CD4-positive, alpha-beta T cell treated with Interleukin-6 at 100 ng/mL for 8 hours (primary cell): ENCODE results near the gene CCDC88C.

Experiments used
- DNase-seq: peaks from one replicate; pipeline ENCODE4 v3.0.0-alpha.2; 2020; ENCODE audit warnings: mixed read lengths, low spot score

The CCDC88C gene

GRCh38 chr14:91363776-91364523, 53.7 kb downstream of the CCDC88C start:
- no peak for DNase-seq

GRCh38 chr14:91361233-91361811, 56.3 kb downstream of the CCDC88C start:
- DNase-seq, result no peak

DNA sequence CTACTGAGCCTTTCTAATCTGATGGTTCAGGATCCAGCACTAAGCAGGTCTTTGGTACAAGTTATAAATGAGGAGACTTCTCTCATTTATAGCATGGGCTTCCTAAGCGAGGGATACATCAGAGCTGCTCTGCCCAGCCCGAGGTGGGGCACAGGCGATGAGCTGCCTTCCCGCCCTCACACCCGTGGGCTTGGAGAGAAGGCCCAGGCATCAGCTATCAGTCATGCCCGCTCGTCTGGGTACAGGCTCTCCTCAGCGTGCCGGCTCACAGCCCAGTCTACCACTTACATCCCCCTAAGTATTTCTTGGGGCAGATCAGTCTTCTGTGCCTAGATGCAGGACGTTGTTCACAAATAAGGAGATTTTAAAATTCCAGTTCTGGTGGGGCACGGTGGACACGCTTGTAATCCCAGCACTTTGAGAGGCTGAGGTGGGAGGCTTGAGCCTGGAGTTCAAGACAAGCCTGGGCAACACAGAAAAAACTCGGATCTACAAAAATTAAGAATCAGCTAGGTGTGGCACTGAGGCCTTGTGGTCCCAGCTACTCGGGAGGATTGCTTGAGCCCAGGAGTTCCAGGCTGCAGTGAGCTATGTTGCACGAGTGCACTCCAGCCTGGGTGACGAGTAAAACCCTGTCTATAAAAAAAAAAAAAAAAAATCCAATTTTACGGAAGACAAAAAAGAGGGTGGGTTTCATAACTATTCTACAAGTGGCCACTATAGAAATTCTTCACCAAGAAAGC, 57.0 kb downstream of the CCDC88C start:
- DNase-seq, result no peak

- DNase-seq, result no peak
Measured at GRCh38 chr14:91358654-91359220, 58.9 kb downstream of the CCDC88C start.

DNA sequence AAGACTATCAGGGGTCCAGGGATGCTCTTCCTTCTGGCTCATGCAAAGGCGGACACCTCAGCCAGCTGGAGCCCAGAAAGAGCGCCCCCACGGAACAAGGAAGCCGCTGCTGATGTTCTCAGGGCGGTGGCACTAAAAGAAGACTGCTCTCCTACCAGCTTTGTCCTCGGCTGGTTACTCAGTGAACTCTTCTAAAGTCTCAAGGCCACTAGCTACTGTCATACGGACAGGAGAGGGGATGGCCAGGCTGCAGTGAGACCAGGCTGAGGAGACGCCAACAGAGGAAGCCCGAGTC, 59.6 kb downstream of the CCDC88C start:
- no peak for DNase-seq

DNA sequence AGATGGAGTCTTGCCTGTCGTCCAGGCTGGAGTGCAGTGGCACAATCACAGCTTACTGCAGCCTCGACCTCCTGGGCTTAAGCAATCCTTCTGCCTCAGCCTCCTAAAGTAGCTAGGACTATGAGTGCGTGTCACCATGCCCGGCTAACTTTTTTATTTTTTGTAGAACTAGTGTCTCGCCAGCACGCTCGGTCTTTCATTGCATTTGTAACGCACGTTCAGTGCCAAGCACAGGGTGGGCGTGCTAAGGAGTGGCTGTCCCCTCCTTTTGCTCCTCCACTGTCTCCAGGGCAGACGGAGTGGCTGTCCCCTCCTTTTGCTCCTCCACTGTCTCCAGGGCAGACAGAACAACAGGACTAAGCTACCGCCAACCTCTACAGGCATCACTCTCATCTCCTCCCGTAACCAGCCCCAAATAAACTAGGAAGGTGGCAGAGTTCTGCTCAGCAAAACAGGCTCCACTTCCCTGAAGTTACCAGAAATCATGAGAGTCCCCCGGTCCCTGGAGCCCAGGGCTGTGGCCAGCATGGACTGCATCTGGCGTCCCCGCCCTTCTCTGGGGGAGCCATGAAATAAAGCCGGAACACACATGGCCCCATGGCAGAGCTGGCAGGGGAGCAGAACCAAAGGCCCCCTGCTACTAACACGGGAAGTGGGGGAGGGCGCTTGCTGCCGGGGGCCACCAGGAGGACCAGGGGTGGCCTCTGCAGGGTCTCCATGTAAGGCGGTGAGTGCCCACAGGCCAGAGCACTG, 60.2 kb downstream of the CCDC88C start:
- DNase-seq, result no peak

DNA sequence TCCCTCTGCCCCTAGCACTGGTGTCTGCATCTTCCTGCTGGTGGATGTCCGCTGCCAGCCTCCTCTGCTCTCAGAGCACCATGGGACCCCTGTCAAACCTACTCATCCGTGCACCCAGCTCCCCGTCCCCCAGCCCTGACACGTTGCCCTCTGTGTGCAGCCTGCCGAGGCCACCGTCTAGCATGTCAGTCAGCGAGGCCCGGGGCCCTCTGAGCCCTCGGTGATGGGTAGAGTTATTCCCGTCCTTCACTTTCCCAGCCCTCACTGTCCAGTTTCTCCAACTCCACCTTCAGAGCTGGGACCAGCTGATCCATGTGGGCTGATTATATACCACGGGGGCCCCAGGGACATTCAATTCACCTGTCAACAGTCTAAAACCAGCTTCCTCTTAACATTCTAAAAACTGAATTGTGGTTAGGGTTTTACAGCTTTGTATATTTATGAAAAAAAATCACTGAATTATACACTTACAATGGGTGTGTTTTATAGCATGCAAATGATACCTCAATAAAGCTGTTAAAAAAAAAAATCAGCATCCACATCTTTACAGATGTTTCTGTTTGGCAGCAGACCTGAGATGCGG, 61.3 kb downstream of the CCDC88C start:
- DNase-seq, result no peak

GRCh38 chr14:91354979-91355685, 62.5 kb downstream of the CCDC88C start:
- no peak for DNase-seq

DNA sequence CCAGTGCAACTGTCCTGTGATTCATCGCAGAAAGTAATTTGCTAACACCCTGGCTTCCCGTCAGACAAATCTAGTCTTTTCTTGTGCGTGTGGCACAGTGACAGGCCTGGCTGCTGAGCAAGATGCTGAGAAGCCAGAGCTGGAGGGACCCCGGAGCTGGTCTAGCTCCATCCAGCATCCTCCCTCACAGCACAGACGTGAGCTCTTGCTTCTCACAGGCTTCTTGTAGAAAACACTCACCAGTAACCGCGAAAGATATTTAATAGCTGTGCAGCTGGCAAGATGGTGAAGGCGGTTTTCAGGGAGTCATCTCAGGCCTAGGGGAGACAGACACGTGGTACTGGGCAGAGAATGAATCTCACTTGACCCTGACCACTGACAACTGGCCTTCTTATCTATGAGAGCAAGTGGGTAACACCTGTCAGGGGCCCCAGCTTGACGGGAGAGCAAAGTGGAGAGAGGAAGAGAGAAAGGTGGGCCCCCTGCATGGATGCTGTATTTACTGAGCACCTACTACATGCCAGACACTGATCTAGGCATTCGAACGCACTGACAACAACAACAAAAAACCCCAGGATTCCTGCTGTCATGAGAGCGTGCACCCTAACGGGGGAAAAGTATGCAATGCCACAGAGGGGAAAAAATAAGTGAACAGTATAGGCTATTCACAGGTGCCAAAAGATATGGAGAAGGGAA, 63.3 kb downstream of the CCDC88C start:
- DNase-seq, result no peak

DNA sequence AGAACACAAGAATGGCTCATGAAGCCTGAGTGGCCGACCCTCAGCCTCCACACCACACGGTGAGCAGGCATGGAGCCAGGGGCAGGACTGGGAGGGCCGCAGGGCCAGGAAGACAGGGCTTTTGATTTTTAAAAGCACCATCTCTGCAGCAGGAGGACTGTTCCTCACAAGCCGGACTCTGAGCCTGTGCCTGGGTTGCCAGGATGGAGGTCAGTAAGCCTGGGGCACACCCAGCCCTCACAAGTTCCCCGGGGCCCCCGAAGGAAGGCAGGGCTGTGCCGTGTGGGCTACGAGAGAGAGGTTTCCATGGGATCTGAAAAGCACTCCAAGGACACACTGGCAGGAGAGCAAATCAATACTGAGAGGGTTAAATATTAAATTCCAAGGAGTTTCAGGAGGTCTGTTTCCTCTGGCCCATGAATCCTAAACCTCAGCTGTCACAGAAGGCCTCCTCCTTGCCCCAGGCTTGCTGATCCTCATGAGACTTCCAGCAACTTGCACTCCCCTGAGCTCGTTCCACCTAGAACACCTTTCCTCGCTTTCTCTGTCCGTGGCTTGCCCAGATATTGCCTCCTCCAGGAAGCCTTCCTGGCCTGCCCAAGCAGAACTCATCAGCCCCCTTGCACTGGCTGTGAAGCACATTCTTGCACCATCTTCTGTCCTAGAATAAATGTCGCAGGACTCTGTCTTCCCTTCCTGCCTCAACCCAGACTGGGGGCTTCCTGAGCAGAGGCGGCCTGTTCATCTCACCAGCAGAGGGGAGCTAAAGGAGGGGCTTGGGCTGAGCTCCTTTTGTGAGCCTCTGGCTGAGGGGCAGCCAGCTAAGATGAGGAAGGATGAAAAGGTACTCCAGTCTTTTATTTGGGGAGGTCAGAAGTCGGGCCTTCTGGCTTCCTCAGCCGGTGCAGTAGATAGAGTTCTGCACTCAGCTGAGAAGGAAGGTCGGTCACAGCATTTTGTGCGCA, 64.6 kb downstream of the CCDC88C start:
- no peak for DNase-seq

DNA sequence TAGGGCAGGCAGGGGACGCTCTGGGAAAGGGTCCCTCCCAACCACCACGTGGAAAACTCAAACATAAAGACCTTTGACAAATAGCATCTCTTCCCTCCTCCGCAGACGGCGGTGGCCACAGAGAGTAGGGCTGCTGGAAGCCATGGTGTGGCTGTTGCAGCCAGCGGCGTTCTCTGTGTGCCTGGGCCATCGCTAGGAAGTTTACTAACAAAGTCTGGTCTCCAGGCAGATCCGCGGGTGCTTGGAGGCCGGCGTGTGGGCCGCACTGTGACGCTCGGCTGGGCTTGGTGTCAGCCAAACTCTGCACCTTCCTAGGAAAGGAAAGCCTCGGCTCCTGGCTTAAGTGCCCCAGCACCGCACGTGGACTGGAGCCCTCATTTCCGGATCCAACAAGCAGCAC, 65.6 kb downstream of the CCDC88C start:
- no peak for DNase-seq

- no peak for DNase-seq
Measured at GRCh38 chr14:91351512-91351862, 66.1 kb downstream of the CCDC88C start.

GRCh38 chr14:91350813-91351511, 66.7 kb downstream of the CCDC88C start:
- peak; percentile 64 for DNase-seq

DNA sequence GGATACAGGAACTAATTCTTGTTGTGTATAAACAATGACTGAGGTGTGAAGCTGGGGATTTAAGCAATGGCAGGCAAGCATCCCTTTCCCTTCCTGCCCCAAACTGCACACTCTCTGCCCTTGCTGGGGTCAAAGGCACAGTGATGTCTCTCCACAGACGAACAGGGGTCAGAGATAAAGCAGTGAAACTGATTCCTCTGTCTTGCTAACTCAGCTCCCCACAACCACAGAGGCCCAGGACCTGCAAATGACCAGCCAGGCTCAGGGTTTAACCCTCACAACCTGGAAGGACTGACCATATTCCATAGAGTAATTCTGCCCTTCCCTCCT, 67.2 kb downstream of the CCDC88C start:
- DNase-seq, result no peak

DNA sequence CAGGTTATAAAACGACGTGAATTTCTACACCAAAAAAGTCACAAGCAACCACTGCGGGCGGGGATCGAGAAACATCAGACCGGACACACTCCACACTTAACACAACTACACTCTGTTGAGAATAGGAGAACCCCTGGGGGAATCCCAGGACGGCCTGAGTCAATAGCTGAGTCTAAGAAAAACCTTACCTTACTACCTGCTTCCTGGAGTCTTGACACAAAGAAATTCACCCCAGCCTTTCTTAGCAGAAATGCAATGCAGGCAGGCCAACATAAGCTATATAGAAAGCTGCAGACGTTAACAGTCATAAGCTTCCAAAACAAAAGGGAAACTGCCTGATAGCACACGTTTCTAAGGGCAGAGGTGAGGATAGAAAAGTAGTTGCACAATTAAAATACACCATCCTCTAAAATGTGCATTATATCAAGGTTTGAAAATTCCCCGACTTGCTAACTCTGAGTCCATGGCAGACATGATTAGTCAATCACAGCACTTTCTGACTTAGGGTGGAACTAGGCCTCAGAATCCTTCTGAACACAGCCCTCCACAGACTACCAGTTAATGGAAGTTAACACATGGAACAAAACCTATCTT, 68.0 kb downstream of the CCDC88C start:
- peak; percentile 71 for DNase-seq

DNA sequence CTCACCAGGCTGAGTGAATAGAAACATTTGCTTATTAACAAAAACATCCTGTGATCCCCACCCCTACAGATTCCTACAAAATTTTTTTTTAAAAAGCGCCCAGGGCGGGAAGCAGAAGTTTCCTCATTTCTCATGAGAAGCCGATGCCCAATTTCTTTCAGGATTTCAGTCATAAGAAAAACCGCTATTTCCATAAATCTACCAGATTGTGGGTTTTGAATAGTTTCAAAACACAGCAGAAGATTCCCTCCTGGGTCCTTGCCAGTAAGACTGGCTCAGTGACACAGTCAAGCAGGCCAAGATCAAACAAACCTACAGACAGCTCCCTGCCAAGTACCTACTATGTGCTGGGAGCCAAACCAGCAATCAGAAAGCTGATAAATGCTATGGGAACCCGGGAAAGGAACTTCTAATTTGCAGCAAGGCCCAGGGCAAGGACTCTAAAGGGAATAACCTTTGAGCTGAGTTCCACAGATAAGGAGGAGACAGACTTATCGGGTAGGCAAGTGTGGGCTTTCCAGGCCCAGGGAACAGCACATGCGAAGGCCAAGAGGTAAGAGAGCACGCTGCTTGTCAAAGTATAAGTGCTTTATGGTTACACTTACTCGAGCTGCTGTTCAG, 68.7 kb downstream of the CCDC88C start:
- no peak for DNase-seq

- no peak for DNase-seq
Measured at GRCh38 chr14:91346838-91347173, 70.8 kb downstream of the CCDC88C start.

DNA sequence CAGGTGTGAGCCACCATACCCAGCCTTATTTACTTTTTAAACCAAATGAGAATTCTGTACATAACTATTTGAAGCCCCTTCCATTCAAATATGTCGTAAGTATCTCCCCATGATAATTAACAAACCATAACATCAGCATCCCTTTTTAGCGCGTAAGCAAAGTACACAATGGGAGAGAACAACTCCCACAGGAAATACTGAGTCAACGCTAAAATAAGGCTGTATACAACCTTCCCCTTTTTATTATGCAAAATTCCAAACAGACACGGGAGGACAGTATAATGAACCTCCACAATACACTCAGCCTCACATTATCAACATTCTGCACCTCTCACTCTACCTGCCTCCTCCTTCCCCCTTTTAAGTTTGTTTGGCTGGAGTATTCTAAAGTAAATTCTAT, 73.5 kb downstream of the CCDC88C start:
- DNase-seq, result no peak
